ENCODE measurements around the gene KDM5B. TPM values are rescaled to one million over a fixed set of nuclear protein-coding genes. Genes with fewer than 3 reads are reported as not detected.
A peak's percentile ranks its signal among the peaks of the same experiment; 100 is the strongest.

KDM5B gene
- total RNA-seq, result 10 to 100 TPM; 38.4 to 39.4 TPM

GRCh38 chr1:202807926-202808757 lies at the start of gene KDM5B:
Gene KDM5B, minus strand, starts transcription at chr1:202808421. Its CDS starts 116 bp downstream, at chr1:202808305.
- Mint-ChIP-seq H3K4me1 (ENCODE audit: low read depth) (peaks cover 57% of the 10 kb centered on the region), H3K27ac (peak within 1 kb of the TSS; percentile 95), H3K4me3 (peak within 1 kb of the TSS; percentile 81), H3K9me3 (no peaks in the 10 kb centered on the region), H3K27me3 (no peaks in the 10 kb centered on the region), H3K36me3 (peaks cover 3% of the 10 kb centered on the region)
- peak; percentile 80 for DNase-seq
- ChIA-PET POLR2A (no interaction called here), CTCF (no interaction called here)
- intact Hi-C loops (cut with micrococcal nuclease), result loop anchor here (2.0 to 5.0 kb wide), 3 partner anchors 199 to 1604 kb away; partner anchors contain the start of genes PPP1R12B, PPP1R15B and TMEM183A

DNA sequence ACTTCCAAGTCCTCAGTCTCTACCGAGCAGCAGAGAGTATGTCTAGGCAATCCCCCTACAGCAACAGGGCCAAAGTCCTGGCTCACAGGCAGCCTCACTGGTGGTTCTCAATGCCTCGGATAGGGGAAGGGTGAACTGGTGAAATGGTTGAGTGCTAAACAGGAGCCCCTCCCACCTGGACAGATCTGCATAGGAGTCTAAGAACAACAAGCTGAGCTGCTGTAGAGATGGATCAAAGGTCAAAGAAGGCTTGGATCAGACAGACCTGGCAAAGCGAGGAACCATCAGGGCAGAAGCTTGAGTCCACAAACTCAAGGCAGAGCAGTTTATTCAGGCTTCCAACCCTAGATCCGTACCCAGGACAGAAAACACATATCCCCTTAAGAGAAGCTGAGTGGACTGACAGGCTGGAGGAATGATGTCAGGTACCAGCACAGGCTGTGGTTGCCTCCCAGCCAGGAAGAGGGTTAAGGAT lies 49.0 kb upstream of the KDM5B start:
- Mint-ChIP-seq H3K27ac (no peak overlapping the region), H3K4me3 (no peak overlapping the region), H3K4me1 (ENCODE audit: low read depth) (peaks cover 7% of the 10 kb centered on the region), H3K27me3 (peaks cover 20% of the 10 kb centered on the region), H3K36me3 (no peaks in the 10 kb centered on the region), H3K9me3 (no peaks in the 10 kb centered on the region)
- ChIA-PET POLR2A (no interaction called here), CTCF (no interaction called here)
- DNase-seq, result no peak
- intact Hi-C loops (cut with micrococcal nuclease), result no loop called here

GRCh38 chr1:202856014-202856413 lies 47.8 kb upstream of the KDM5B start:
- Mint-ChIP-seq H3K27ac (no peak overlapping the region), H3K4me1 (ENCODE audit: low read depth) (no peaks in the 10 kb centered on the region), H3K9me3 (no peaks in the 10 kb centered on the region), H3K27me3 (peaks cover 12% of the 10 kb centered on the region), H3K4me3 (no peak overlapping the region), H3K36me3 (no peaks in the 10 kb centered on the region)
- intact Hi-C loops (cut with micrococcal nuclease), result no loop called here
- CTCF ChIA-PET, result no interaction called here
- POLR2A ChIA-PET, result no interaction called here
- DNase-seq, result no peak

GRCh38 chr1:202854787-202855186 lies 46.6 kb upstream of the KDM5B start:
- CTCF ChIA-PET, result interaction anchor here (1.2 to 2.0 kb wide), 3 partner anchors 16 to 135 kb away, joined by 3 to 7 read pairs (median 6); no protein-coding TSS in a partner anchor
- Mint-ChIP-seq H3K4me1 (ENCODE audit: low read depth) (no peaks in the 10 kb centered on the region), H3K27ac (no peak overlapping the region), H3K4me3 (no peak overlapping the region), H3K27me3 (peaks cover 2% of the 10 kb centered on the region), H3K36me3 (no peaks in the 10 kb centered on the region), H3K9me3 (no peaks in the 10 kb centered on the region)
- intact Hi-C loops (cut with micrococcal nuclease), result loop anchor here (5.0 kb wide), 1 partner anchor 102 kb away; no protein-coding TSS in a partner anchor
- POLR2A ChIA-PET, result no interaction called here
- no peak for DNase-seq

GRCh38 chr1:202852163-202852904 lies 44.1 kb upstream of the KDM5B start:
- CTCF ChIA-PET, result interaction anchor here (0.6 to 2.0 kb wide), 12 partner anchors 9 to 124 kb away, joined by 3 to 6 read pairs (median 3); no protein-coding TSS in a partner anchor
- H3K9me3 Mint-ChIP-seq, result no peaks in the 10 kb centered on the region
- no peak overlapping the region for H3K27ac Mint-ChIP-seq
- H3K27me3 Mint-ChIP-seq, result no peaks in the 10 kb centered on the region
- POLR2A ChIA-PET, result no interaction called here
- intact Hi-C loops (cut with micrococcal nuclease), result loop anchor here (2.0 to 5.0 kb wide), 2 partner anchors 42 to 100 kb away; partner anchors contain the start of gene PCAT6
- peaks cover 9% of the 10 kb centered on the region for H3K4me1 Mint-ChIP-seq (ENCODE audit: low read depth)
- H3K36me3 Mint-ChIP-seq, result no peaks in the 10 kb centered on the region
- H3K4me3 Mint-ChIP-seq, result no peak overlapping the region
- DNase-seq, result peak; percentile 70

GRCh38 chr1:202850593-202851362 lies 42.6 kb upstream of the KDM5B start:
- Mint-ChIP-seq H3K27me3 (peaks cover 4% of the 10 kb centered on the region), H3K9me3 (no peaks in the 10 kb centered on the region), H3K27ac (no peak overlapping the region), H3K36me3 (no peaks in the 10 kb centered on the region), H3K4me3 (no peak overlapping the region), H3K4me1 (ENCODE audit: low read depth) (peaks cover 9% of the 10 kb centered on the region)
- POLR2A ChIA-PET, result no interaction called here
- CTCF ChIA-PET, result interaction anchor here (0.9 to 1.8 kb wide), 5 partner anchors 11 to 100 kb away, joined by 3 to 5 read pairs (median 4); no protein-coding TSS in a partner anchor
- intact Hi-C loops (cut with micrococcal nuclease), result loop anchor here (5.0 kb wide), 1 partner anchor 98 kb away; no protein-coding TSS in a partner anchor
- no peak for DNase-seq

DNA sequence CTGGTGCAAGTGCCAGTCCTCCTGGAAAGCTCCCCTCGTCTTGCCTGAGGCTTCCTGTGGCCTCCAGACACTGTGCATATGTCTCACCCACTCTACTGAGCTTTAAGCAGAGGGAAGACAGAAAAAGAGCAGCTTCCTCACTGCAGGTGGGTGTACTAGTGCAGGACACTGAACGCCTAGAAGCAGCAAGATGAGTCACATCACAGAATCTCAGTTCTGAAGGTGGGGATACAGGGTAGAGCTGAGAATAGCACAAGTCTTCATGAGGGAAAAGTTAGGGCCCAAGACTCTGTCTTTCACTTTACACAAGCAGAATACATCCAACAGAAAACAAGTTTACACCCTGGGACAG lies 39.9 kb upstream of the KDM5B start:
- ChIA-PET CTCF (interaction anchor here (1.4 kb wide), 1 partner anchor 97 kb away, joined by 4 read pairs; no protein-coding TSS in a partner anchor), POLR2A (no interaction called here)
- no peaks in the 10 kb centered on the region for H3K36me3 Mint-ChIP-seq
- DNase-seq, result peak; percentile 13
- H3K4me3 Mint-ChIP-seq, result no peak overlapping the region
- no peaks in the 10 kb centered on the region for H3K9me3 Mint-ChIP-seq
- intact Hi-C loops (cut with micrococcal nuclease), result no loop called here
- peak overlapping the region; percentile 43 for H3K27ac Mint-ChIP-seq
- peaks cover 4% of the 10 kb centered on the region for H3K27me3 Mint-ChIP-seq
- peaks cover 9% of the 10 kb centered on the region for H3K4me1 Mint-ChIP-seq (ENCODE audit: low read depth)

DNA sequence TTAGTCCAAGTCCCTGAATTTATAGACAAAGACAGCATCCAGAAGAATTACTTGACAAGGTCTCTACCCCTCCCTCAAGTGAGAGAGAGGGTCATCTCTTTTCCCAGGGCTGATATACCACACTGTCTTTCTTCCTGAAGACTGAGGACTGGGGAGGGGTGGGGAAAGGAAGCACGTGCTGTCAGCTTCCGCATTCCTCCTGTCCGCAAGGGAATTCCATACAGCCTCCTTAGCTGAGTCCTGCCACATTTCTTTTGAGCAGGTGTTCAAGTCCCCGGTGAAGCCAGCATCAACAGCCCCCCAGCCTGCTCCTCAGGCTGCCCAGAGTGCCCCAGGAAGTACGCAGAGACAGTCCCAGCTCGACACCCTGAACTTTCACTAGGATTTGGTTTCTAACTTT lies 36.7 kb upstream of the KDM5B start:
- peaks cover 4% of the 10 kb centered on the region for H3K27me3 Mint-ChIP-seq

DNA sequence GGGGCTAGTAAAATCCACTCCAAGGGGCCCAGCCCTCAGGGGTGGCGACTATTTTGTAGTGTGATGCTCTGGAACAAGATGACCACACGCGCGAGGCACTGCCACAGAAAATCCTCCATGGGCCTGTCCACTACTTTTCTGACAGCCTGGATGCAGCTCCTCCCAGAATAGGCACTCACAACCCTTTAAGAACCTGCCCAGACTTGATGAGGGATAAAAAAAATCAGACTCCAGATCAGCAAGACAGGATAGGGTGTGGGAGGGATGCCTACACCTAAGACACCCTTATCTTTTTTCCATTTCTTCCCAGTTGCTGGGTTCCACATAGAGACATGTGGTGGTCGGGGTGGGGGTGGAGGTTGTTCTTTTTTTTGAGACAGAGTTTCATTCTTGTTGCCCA lies 36.0 kb upstream of the KDM5B start:
- intact Hi-C loops (cut with micrococcal nuclease), result no loop called here
- CTCF ChIA-PET, result no interaction called here
- POLR2A ChIA-PET, result no interaction called here

More for the DNA sequence above, 36.7 kb upstream of the KDM5B start:
- no peak overlapping the region for H3K27ac Mint-ChIP-seq
- no peaks in the 10 kb centered on the region for H3K9me3 Mint-ChIP-seq
- ChIA-PET POLR2A (no interaction called here), CTCF (no interaction called here)
- DNase-seq, result no peak
- no peaks in the 10 kb centered on the region for H3K36me3 Mint-ChIP-seq
- no peak overlapping the region for H3K4me3 Mint-ChIP-seq
- H3K4me1 Mint-ChIP-seq (ENCODE audit: low read depth), result peaks cover 9% of the 10 kb centered on the region
- intact Hi-C loops (cut with micrococcal nuclease), result no loop called here

GRCh38 chr1:202843081-202843480 lies 34.9 kb upstream of the KDM5B start:
- CTCF ChIA-PET, result no interaction called here
- Mint-ChIP-seq H3K4me3 (no peak overlapping the region), H3K36me3 (no peaks in the 10 kb centered on the region)

More for the DNA sequence above, 36.0 kb upstream of the KDM5B start:
- Mint-ChIP-seq H3K4me3 (no peak overlapping the region), H3K36me3 (no peaks in the 10 kb centered on the region), H3K27me3 (peaks cover 4% of the 10 kb centered on the region), H3K4me1 (ENCODE audit: low read depth) (peaks cover 9% of the 10 kb centered on the region), H3K27ac (no peak overlapping the region), H3K9me3 (no peaks in the 10 kb centered on the region)
- no peak for DNase-seq

DNA sequence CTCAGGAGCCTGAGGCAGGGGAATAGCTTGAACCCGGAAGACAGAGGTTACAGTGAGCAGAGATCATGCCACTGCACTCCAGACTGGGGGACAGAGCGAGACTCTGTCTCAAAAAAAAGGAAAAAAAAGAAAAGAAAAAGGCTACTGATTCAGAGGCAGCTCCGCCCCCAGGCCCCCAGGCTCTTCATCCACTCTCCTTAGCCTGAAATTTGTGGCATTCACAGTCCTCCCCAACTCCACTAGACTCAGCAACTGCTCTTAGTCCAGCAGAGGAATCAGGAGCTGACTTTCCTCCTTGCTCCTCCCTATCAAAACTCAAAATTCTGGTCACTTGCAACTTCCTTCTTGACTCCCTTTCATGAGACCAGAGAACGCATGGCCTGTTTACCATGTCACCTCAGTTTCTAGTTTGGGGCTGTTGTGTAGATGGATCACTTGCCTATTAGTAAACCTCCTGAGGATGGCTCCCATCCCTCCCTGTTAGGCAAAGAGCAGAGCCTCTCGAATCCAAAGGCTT lies 29.6 kb upstream of the KDM5B start:
- intact Hi-C loops (cut with micrococcal nuclease), result no loop called here

More at GRCh38 chr1:202843081-202843480, 34.9 kb upstream of the KDM5B start:
- Mint-ChIP-seq H3K27me3 (peaks cover 4% of the 10 kb centered on the region), H3K9me3 (no peaks in the 10 kb centered on the region), H3K4me1 (ENCODE audit: low read depth) (peaks cover 3% of the 10 kb centered on the region), H3K27ac (no peak overlapping the region)
- POLR2A ChIA-PET, result no interaction called here
- intact Hi-C loops (cut with micrococcal nuclease), result no loop called here
- DNase-seq, result no peak

More for the DNA sequence above, 29.6 kb upstream of the KDM5B start:
- Mint-ChIP-seq H3K27ac (no peak overlapping the region), H3K4me1 (ENCODE audit: low read depth) (peaks cover 42% of the 10 kb centered on the region), H3K27me3 (no peaks in the 10 kb centered on the region), H3K9me3 (no peaks in the 10 kb centered on the region), H3K36me3 (no peaks in the 10 kb centered on the region), H3K4me3 (no peak overlapping the region)
- CTCF ChIA-PET, result interaction anchor here (1.0 kb wide), 1 partner anchor 15 kb away, joined by 3 read pairs; no protein-coding TSS in a partner anchor
- POLR2A ChIA-PET, result interaction anchor here (0.5 to 0.7 kb wide), 2 partner anchors 11 to 362 kb away, joined by 4 read pairs; no protein-coding TSS in a partner anchor
- DNase-seq, result no peak

All from activated CD4-positive, alpha-beta memory T cell treated with anti-CD3 and anti-CD28 coated beads for 36 hours (primary cell).